ENCODE results near the gene ANP32E.
"Not testable (repeated sequence)": the region's sequence is repeated elsewhere in the genome, so short reads cannot be mapped to it uniquely, and the experiment has no call there.

The ANP32E gene

DNA sequence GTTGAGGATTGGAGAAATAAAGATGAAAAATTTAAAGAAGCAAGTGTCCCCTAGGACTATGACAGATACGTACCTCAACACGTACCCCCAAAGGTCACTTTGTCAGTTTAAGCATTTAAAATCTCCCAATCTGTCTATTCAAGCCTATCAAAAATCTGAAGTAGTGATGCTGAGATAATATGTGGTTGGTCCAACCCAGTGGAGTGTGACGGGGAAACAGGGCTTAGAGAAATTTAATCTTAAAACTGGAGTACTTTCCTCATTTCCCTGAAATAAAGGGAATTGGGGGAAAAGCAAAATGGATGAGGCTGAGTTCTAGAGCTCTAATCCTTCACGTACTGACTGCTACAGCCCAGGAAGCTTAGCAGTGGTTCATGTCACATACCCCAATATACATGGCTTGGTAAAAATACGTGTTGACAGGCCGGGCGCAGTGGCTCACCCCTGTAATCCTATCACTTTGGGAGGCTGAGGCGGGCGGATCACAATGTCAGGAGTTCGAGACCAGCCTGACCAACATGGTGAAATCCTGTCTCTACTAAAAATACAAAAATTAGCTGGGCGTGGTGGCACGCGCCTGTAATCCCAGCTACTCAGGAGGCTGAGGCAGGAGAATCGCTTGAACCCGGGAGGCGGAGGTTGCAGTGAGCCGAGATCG is 21.7 kb downstream of the ANP32E start:
- intact Hi-C loops (cut with micrococcal nuclease); H3K36me3 Mint-ChIP-seq (ENCODE audit: low read depth): not testable (repeated sequence)

DNA sequence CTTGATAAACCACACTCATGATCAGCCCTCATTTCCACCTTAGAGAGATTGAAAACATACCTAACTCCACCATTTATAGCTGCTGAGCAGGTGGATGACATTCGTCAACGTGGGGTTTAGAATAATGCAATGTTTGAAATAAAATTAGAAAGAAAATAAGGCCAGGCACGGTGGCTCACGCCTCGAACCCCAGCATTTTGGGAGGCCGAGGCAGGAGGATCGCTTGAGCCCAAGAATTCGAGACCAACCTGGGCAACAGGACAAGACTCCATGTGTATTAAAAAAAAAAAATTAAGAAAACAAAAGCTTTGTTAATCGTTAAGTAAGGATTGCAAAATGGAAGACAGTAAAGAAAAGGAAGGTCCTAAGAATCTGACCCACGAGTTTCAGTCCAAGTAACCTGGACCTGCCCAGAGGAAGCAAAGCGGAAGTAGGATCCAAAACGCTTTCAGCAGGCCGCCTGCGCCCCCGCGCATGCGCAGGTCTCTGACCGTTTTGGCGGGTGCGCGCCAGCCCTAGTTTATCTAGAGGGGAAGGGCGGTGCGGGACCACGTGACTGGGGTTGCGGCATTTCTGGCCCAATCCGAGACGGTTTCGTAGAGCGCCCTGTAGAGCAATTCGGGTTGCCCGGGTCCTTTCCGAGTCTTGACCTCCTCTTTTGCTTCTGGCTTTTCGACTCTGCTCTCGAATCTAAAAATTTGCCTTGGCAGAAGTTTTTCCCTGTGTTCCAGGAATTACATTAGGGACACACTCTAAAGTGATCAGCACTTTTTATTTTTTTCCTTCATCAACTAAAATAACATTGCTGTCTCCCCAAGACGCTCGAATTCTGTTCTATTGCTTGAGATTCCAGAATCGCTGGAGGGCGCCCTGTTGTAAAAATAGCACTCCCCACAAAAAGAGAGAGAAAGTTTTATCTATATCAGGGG is 22.5 kb downstream of the ANP32E start:
- Mint-ChIP-seq H3K27me3 (no peaks in the 10 kb centered on the region), H3K4me3 (peak overlapping the region; percentile 74), H3K27ac (peak overlapping the region; percentile 94), H3K36me3 (ENCODE audit: low read depth) (no peaks in the 10 kb centered on the region), H3K9me3 (no peaks in the 10 kb centered on the region), H3K4me1 (ENCODE audit: low read depth) (peaks cover 5% of the 10 kb centered on the region)
- intact Hi-C loops (cut with micrococcal nuclease), result no loop called here

More for the DNA sequence above, 21.7 kb downstream of the ANP32E start:
- not testable (repeated sequence) for H3K4me1 Mint-ChIP-seq (ENCODE audit: low read depth); H3K27me3 Mint-ChIP-seq; H3K9me3 Mint-ChIP-seq
- H3K4me3 Mint-ChIP-seq, result peak overlapping the region; percentile 74
- H3K27ac Mint-ChIP-seq, result peak overlapping the region; percentile 94

DNA sequence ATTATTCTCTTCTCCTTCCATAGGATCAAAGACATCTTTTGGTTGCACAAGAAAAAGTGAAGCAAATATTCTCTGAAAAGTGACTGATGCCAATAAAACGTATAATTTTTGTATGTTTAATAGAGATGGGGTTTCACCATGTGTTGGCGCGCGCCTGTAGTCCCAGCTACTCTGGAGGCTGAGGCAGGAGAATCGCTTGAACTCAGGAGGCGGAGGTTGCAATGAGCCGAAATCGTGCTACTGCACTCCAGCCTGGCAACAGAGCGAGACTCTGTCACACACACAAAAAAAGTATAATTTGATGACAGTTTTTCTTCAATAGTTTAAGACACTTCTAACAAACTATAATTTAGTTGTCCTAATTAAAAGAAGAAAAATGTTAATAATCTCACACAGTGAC is 23.8 kb downstream of the ANP32E start:
- no peak overlapping the region for H3K27ac Mint-ChIP-seq
- H3K36me3 Mint-ChIP-seq (ENCODE audit: low read depth), result no peaks in the 10 kb centered on the region
- H3K9me3 Mint-ChIP-seq, result no peaks in the 10 kb centered on the region
- peaks cover 5% of the 10 kb centered on the region for H3K4me1 Mint-ChIP-seq (ENCODE audit: low read depth)
- intact Hi-C loops (cut with micrococcal nuclease), result no loop called here
- no peaks in the 10 kb centered on the region for H3K27me3 Mint-ChIP-seq
- H3K4me3 Mint-ChIP-seq, result no peak overlapping the region

DNA sequence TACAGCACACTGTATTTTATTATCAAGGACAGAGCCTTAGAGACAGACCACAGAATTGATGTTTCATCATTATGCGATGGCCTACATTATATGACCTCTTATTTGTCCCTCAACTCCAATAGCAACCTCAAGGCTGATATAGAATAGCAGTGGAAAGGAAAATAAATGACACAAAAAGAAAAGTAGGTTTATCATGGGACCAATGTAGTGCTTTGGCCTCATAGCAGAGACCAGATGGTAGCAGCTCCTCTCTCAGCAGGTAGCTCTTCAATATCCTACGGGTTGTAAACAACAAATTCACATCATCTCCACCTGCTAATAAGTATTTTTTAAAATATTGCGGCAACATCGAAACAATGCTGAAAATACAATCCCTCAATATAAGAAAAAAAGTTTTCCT is 25.2 kb downstream of the ANP32E start:
- Mint-ChIP-seq H3K4me3 (no peak overlapping the region), H3K36me3 (ENCODE audit: low read depth) (no peaks in the 10 kb centered on the region), H3K9me3 (no peaks in the 10 kb centered on the region), H3K27me3 (peaks cover 2% of the 10 kb centered on the region), H3K27ac (no peak overlapping the region), H3K4me1 (ENCODE audit: low read depth) (peaks cover 5% of the 10 kb centered on the region)
- intact Hi-C loops (cut with micrococcal nuclease), result no loop called here

DNA sequence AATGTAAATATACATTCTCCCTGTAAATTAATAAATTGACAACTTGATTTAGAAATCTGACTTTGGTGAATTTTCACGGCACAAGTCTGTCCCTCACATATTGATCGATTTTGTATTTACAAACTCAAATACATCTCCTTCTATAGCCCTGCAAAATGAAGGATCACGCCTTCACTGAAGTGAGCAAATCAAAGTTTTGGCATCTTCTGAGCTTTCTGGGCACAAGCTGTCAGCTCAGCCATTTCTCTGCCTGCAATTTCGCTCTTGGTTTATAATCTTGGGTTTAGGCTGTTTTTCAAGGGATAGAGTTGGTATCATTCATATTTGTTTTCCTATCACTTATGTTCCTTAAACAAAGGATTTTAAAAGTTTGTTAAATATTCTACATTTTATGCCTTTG is 25.8 kb downstream of the ANP32E start:
- H3K36me3 Mint-ChIP-seq (ENCODE audit: low read depth), result no peaks in the 10 kb centered on the region
- intact Hi-C loops (cut with micrococcal nuclease), result no loop called here
- H3K4me1 Mint-ChIP-seq (ENCODE audit: low read depth), result peaks cover 5% of the 10 kb centered on the region

DNA sequence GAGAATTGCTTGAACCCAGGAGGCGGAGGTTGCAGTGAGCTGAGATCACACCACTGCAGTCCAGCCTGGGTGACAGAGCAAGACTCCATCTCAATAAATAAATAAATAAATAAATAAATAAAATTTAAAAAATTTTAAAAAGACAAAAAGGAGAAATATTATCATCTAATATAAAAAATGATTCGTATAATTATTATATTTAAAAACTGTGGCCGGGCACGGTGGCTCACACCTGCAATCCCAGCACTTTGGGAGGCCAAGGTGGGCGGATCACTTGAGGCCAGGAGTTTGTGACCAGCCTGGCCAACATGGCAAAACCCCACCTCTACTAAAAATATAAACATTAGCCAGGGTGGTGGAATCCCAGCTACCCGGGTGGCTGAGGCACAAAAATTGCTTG is 27.5 kb downstream of the ANP32E start:
- H3K4me3 Mint-ChIP-seq; intact Hi-C loops (cut with micrococcal nuclease); H3K9me3 Mint-ChIP-seq; H3K36me3 Mint-ChIP-seq (ENCODE audit: low read depth); H3K4me1 Mint-ChIP-seq (ENCODE audit: low read depth); H3K27ac Mint-ChIP-seq; H3K27me3 Mint-ChIP-seq: not testable (repeated sequence)

More for the DNA sequence above, 25.8 kb downstream of the ANP32E start:
- no peaks in the 10 kb centered on the region for H3K9me3 Mint-ChIP-seq
- peaks cover 2% of the 10 kb centered on the region for H3K27me3 Mint-ChIP-seq
- no peak overlapping the region for H3K27ac Mint-ChIP-seq
- no peak overlapping the region for H3K4me3 Mint-ChIP-seq

DNA sequence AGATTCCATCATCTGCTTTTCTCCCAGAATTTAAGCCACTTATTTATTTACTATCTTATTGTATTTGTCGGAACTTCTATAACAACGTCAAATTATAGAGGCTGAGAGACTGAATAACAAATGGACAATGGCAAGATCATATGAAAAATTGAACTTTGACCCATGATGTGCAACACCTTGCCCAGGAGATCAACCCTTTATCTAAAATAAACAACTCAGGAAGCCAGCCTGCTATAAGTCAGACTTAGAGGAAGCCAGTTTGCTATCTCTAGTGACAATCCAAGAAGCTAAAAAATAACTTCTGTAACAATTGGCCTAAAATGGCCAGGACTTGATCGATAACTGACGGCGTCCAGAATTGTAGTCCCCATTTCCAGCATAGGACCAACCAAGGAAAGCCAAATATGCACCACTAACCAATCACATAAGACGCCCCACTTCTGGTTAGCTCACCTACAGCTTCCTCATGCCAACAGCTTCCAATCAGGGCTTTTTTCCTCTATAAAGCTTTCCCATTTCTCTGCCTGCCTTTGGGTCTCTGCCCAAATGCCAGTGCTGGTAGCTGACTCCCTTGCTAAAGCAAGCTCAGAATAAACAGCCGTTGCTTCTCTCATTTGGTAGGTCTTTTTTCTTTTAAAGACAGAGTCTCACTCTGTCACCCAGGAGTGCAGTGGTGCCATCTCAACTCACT is 28.5 kb downstream of the ANP32E start:
- Mint-ChIP-seq H3K27me3 (peaks cover 2% of the 10 kb centered on the region), H3K27ac (no peak overlapping the region), H3K4me3 (no peak overlapping the region), H3K36me3 (ENCODE audit: low read depth) (no peaks in the 10 kb centered on the region), H3K4me1 (ENCODE audit: low read depth) (no peaks in the 10 kb centered on the region), H3K9me3 (no peaks in the 10 kb centered on the region)
- intact Hi-C loops (cut with micrococcal nuclease), result no loop called here

DNA sequence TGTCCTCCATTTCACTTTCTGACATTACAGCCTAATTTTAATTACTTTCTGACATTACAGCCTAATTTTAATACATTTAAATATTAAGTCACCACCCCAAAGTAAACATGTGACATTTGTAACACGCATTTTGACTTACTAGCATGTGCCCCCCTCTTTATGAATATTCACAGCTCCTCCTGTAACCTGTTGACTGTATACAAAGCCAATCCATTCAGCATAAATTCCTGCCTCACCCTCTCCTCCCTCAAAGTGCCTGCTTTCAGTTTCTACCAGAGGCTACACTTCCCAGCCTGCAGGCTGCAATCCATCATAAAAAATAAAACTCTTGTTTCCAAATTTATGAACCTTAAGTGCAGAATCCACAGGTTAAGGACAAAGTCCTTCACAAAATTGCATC is 39.5 kb downstream of the ANP32E start:
- no peaks in the 10 kb centered on the region for H3K9me3 Mint-ChIP-seq
- H3K36me3 Mint-ChIP-seq (ENCODE audit: low read depth), result no peaks in the 10 kb centered on the region
- H3K27me3 Mint-ChIP-seq, result peaks cover 19% of the 10 kb centered on the region
- H3K4me1 Mint-ChIP-seq (ENCODE audit: low read depth), result peaks cover 5% of the 10 kb centered on the region
- intact Hi-C loops (cut with micrococcal nuclease), result no loop called here
- no peak overlapping the region for H3K27ac Mint-ChIP-seq
- no peak overlapping the region for H3K4me3 Mint-ChIP-seq

DNA sequence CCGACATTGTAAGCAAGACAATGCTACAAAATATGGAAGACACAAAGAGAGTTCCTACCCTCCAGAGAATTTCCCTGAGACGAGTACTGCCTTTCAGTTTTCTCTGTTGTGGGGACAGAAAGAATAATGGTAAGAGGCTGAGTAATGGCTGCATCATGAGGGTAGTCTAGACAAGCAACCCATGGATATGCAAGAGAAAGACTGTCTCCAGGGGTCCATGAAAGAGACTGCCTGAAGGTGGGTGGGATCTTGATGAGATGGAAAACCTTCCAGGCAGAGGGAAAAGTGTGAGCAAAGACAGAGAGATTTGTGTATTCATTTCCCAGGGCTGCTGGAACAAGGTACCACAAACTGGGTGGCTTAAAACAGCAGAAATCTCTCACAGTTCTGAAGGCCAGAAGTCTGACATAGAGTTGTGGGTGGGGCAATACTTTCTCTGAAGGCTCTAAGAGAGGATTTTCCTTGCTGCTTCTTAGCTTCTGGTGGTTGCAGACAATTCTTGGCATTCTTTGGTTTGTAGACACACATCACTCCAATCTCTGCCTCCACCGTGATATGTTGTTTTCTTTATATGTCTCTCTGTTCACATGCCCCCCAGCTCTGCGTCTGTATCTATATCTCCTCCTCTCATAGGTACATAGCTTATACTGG is 41.4 kb downstream of the ANP32E start:
- intact Hi-C loops (cut with micrococcal nuclease), result no loop called here
- Mint-ChIP-seq H3K4me3 (no peak overlapping the region), H3K9me3 (no peaks in the 10 kb centered on the region), H3K27ac (no peak overlapping the region), H3K4me1 (ENCODE audit: low read depth) (peaks cover 5% of the 10 kb centered on the region), H3K27me3 (peaks cover 16% of the 10 kb centered on the region), H3K36me3 (ENCODE audit: low read depth) (no peaks in the 10 kb centered on the region)

DNA sequence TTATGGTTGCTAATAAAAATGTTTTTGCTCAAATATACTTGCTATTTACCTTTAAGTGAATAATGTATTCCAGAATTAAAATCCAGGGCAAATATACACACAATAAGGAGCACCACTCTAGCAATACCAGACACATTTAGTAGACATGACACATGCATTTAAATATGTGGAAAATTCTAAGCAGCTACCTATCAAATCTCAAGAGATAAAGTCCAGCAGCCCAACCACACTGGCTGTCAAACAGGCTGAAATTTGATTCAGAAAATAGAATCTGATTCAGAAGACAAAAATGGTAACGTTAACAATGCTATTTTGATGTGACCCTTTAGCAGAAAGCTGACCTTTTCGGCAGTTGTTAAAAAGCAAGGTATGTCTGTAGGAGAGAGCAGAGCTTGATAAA is 43.9 kb downstream of the ANP32E start:
- Mint-ChIP-seq H3K4me3 (no peak overlapping the region), H3K27me3 (peaks cover 5% of the 10 kb centered on the region), H3K36me3 (ENCODE audit: low read depth) (no peaks in the 10 kb centered on the region), H3K27ac (no peak overlapping the region), H3K4me1 (ENCODE audit: low read depth) (peaks cover 14% of the 10 kb centered on the region), H3K9me3 (no peaks in the 10 kb centered on the region)
- intact Hi-C loops (cut with micrococcal nuclease), result no loop called here

DNA sequence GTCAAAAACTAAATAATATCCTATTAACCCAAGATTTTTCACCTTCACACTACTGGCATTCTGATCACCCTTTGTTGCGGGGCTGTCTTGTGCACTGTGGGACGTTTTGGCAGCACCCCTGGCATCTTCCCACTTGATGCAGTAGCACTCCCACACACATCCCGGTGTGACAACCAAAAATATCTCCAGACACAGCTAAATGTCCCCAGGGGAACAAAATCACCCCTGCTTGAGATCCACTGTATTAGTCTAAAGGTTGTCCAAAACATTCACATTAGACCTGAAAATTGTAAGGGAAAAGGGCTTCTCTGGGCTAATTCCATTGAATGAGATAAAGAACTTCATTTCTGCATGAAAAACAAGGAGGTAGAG is 48.4 kb downstream of the ANP32E start:
- H3K4me3 Mint-ChIP-seq, result peak overlapping the region; percentile 21

DNA sequence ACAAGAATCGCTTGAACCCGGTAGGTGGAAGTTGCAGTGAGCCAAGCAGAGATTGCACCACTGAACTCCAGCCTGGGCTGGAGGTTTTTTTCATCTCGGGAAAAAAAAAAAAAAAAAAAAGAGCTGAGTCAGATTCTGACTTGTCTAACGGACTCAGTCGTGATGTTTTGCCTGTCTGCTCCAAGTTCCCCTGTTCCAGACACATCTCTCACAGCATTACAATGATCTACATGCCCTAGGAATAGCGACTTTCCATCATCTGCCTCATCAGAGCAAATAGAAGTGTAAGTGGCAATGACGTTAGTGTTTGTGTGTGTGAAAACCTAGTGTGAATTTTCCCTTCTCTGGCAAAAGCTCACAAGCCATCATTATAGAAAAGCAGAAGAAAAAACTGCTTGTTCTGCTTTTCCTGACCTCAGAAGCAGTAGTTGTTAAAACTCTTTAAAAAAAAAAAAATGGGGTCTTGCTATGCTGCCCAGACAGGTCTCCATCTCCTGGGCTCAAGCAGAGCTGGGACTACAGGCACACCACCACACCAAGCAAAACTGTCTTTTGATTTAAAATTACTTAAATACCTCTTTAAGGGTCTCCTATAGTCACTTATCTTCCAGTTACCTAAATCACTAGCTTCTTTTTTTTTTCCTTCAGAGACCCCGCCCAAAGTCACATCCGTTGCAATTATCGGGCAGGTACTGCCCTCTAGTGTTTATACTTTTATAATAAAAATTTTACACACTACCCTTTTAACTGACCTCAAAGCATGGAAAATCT is 48.9 kb downstream of the ANP32E start:
- Mint-ChIP-seq H3K4me3 (peak overlapping the region; percentile 59), H3K9me3 (no peaks in the 10 kb centered on the region), H3K36me3 (ENCODE audit: low read depth) (no peaks in the 10 kb centered on the region), H3K27me3 (no peaks in the 10 kb centered on the region), H3K4me1 (ENCODE audit: low read depth) (peaks cover 41% of the 10 kb centered on the region), H3K27ac (peak overlapping the region; percentile 92)
- intact Hi-C loops (cut with micrococcal nuclease), result loop anchor here (1.0 to 2.0 kb wide), 3 partner anchors 24 to 224 kb away; no protein-coding TSS in a partner anchor

More for the DNA sequence above, 48.4 kb downstream of the ANP32E start:
- peak overlapping the region; percentile 92 for H3K27ac Mint-ChIP-seq
- no peaks in the 10 kb centered on the region for H3K27me3 Mint-ChIP-seq
- H3K4me1 Mint-ChIP-seq (ENCODE audit: low read depth), result peaks cover 36% of the 10 kb centered on the region
- H3K36me3 Mint-ChIP-seq (ENCODE audit: low read depth), result no peaks in the 10 kb centered on the region
- H3K9me3 Mint-ChIP-seq, result no peaks in the 10 kb centered on the region
- intact Hi-C loops (cut with micrococcal nuclease), result loop anchor here (1.0 to 2.0 kb wide), 3 partner anchors 25 to 225 kb away; no protein-coding TSS in a partner anchor

DNA sequence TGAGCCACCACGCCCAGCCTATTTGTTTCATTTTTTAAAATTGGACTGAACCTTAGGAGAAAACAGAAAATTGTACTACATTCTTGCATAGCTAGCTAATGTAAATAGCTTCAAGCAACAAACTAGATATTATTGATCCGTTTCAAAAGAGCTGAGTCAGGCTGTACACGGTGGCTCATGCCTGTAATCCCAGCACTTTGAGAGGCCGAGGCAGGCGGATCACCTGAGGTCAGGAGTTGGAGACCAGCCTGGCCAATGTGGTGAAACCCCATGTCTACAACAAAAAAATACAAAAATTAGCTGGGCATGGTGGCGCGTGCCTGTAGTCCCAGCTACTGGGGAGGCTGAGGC is 49.5 kb downstream of the ANP32E start:
- Mint-ChIP-seq H3K4me1 (ENCODE audit: low read depth) (peaks cover 45% of the 10 kb centered on the region), H3K4me3 (peak overlapping the region; percentile 59), H3K27ac (peak overlapping the region; percentile 92)
- intact Hi-C loops (cut with micrococcal nuclease), result loop anchor here (2.0 kb wide), 2 partner anchors 24 to 224 kb away; no protein-coding TSS in a partner anchor
- H3K27me3 Mint-ChIP-seq; H3K9me3 Mint-ChIP-seq; H3K36me3 Mint-ChIP-seq (ENCODE audit: low read depth): not testable (repeated sequence)
